Naive thymus-derived CD8-positive, alpha-beta T cell (primary cell): ENCODE data around the gene MSX2. TPM values are rescaled to one million over a fixed set of nuclear protein-coding genes. Genes with fewer than 3 reads are reported as not detected.

ENCODE experiments used
- ATAC-seq, 2 donors: fragments of 150-1000 bp; cut with Tn5 transposase in 1 of 2; sonication (Bioruptor Pico), chemical (Tn5 transposase) in 1 of 2; 1 replicate in 1 of 2; 2 replicates in 1 of 2; pipeline ENCODE4 v1.10.0; 2021; ENCODE audit warnings: mild to moderate bottlenecking in 2 of 2, moderate library complexity in 2 of 2
- POLR2A ChIA-PET: fragments of 350-600 bp; sonication (Branson Sonifier 250); formaldehyde crosslinking; loops from one replicate; lab custom pipeline; 2021; ENCODE audit warnings: antibody characterized with exemption; lab: Charles Lee
- DNase-seq, 10 donors: peaks; one replicate each; pipeline versions ENCODE4 v3.0.0 to v3.0.0-alpha.2; 2020 to 2022
- H3K27ac Mint-ChIP-seq, 10 donors: one replicate each; pipeline ENCODE4 v1.8.0; 2020 to 2022; ENCODE audit warnings: mild to moderate bottlenecking in 10 of 10, mixed read lengths in 10 of 10, moderate library complexity in 4 of 10, inconsistent platforms in 1 of 10
- H3K27me3 Mint-ChIP-seq, 5 donors: one replicate each; pipeline ENCODE4 v1.8.0; 2021 to 2022; ENCODE audit warnings: mixed read lengths in 5 of 5
- H3K36me3 Mint-ChIP-seq, 3 donors: one replicate each; pipeline ENCODE4 v1.8.0; 2020 to 2022; ENCODE audit warnings: mixed read lengths in 3 of 3, mild to moderate bottlenecking in 2 of 3, inconsistent platforms in 1 of 3
- H3K4me1 Mint-ChIP-seq, 4 donors: one replicate each; pipeline ENCODE4 v1.8.0; 2021 to 2022; ENCODE audit warnings: mixed read lengths in 4 of 4
- H3K4me3 Mint-ChIP-seq, 10 donors: one replicate each; pipeline ENCODE4 v1.8.0; 2020 to 2022; ENCODE audit warnings: mild to moderate bottlenecking in 10 of 10, mixed read lengths in 10 of 10, moderate library complexity in 6 of 10, inconsistent platforms in 1 of 10
- H3K9me3 Mint-ChIP-seq, 9 donors: one replicate each; pipeline ENCODE4 v1.8.0; 2020 to 2022; ENCODE audit warnings: mixed read lengths in 9 of 9, mild to moderate bottlenecking in 3 of 9, inconsistent platforms in 1 of 9, moderate library complexity in 1 of 9
- polyA plus RNA-seq, 3 donors: library from polyadenylated mRNA; unstranded; fragments of 300-500 nt; fragmentation: Illumina TruSeq; gene quantifications; one replicate each; pipeline ENCODE4 v1.2.3, GENCODE V29; 2021
- total RNA-seq, 8 experiments: library from RNA in 2 of 8; stranded (reverse) in 2 of 8; gene quantifications; one replicate each; pipeline ENCODE4 v1.2.3 and lab custom pipeline; 2021 to 2026

The MSX2 gene
- total and polyA plus RNA-seq, 5 experiments from 2014 or later, result not detected

- POLR2A ChIA-PET, result no interaction called here
- H3K4me3 Mint-ChIP-seq, result no peak overlapping the region
- peaks cover 26 to 81% (median 44%) of the 10 kb centered on the region in 5 donors for H3K27me3 Mint-ChIP-seq
- no peak for ATAC-seq
- H3K4me1 Mint-ChIP-seq, result peaks cover 5 to 17% (median 9%) of the 10 kb centered on the region in 4 donors
- H3K36me3 Mint-ChIP-seq, result peaks cover 0 to 5% (median 0%) of the 10 kb centered on the region in 3 donors
- no peak overlapping the region for H3K27ac Mint-ChIP-seq
- DNase-seq, result no peak
- peaks cover 0 to 10% (median 0%) of the 10 kb centered on the region in 9 donors for H3K9me3 Mint-ChIP-seq
Measured at GRCh38 chr5:174694611-174695010, 29.8 kb upstream of the MSX2 start.

DNA sequence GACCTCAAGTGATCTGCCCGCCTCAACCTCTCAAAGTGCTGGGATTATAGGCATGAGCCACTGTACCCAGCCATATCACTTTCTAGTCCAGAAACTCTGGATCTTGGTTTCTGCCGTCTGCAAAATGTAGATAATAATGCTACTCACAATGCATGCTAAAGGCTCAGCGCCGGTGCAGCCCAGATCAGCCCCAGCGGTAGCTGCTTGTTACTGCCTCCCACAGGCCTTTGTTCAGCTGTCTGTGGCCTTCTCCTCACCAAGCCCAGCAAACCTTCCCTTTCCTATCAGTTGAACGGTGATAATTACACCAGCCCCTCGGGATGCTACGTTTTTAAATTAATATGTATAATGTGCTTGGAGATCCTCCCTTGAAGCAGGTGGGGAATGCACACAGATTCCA lies 26.2 kb upstream of the MSX2 start:
- POLR2A ChIA-PET, result no interaction called here
- no peak overlapping the region for H3K27ac Mint-ChIP-seq

GRCh38 chr5:174699131-174699530 lies 25.3 kb upstream of the MSX2 start:
- POLR2A ChIA-PET, result no interaction called here
- Mint-ChIP-seq H3K27ac (no peak overlapping the region), H3K4me3 (no peak overlapping the region)

More for the DNA sequence above, 26.2 kb upstream of the MSX2 start:
- peaks cover 0 to 4% (median under 1%) of the 10 kb centered on the region in 4 donors for H3K4me1 Mint-ChIP-seq
- H3K9me3 Mint-ChIP-seq, result peaks cover 0 to 11% (median 0%) of the 10 kb centered on the region in 9 donors
- DNase-seq, result no peak
- ATAC-seq, result no peak
- peaks cover 0 to 5% (median 0%) of the 10 kb centered on the region in 3 donors for H3K36me3 Mint-ChIP-seq
- H3K4me3 Mint-ChIP-seq, result no peak overlapping the region
- H3K27me3 Mint-ChIP-seq, result peaks cover 11 to 70% (median 33%) of the 10 kb centered on the region in 5 donors

DNA sequence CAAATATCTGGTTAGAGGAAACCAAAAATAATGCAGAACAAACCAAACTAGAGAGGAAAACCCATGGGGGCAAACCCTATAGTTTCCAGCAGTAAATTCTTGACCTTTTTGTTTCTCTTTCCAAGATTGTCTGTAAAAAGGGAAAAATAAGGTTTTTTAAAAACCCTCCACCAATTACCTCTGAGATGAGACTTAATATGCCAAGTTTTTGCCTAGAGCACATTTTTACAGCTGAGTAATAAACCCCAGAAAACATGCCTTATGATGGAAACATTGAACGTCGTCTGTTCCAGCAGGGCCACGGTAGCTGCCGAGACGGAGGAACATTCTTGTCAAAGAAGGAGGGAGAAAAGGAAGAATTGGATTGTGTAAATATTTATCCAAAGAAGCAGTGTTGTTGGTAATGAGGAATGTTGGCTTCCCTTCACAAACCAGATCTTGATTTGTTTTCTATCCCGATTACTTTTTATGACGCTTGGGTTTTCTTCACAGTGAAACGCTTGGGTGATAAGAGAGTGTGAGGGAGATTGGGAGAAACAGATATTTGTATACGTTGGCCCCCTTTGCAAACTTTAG lies 17.3 kb upstream of the MSX2 start:
- Mint-ChIP-seq H3K4me1 (no peaks in the 10 kb centered on the region), H3K36me3 (no peaks in the 10 kb centered on the region), H3K9me3 (peaks cover 0 to 4% (median 0%) of the 10 kb centered on the region in 9 donors), H3K27ac (no peak overlapping the region), H3K27me3 (peaks cover 7 to 20% (median 15%) of the 10 kb centered on the region in 5 donors), H3K4me3 (no peak overlapping the region)
- POLR2A ChIA-PET, result no interaction called here
- no peak for DNase-seq
- no peak for ATAC-seq

More at GRCh38 chr5:174699131-174699530, 25.3 kb upstream of the MSX2 start:
- Mint-ChIP-seq H3K27me3 (peaks cover 6 to 60% (median 27%) of the 10 kb centered on the region in 5 donors), H3K36me3 (no peaks in the 10 kb centered on the region), H3K4me1 (no peaks in the 10 kb centered on the region), H3K9me3 (peaks cover 0 to 11% (median 0%) of the 10 kb centered on the region in 9 donors)
- DNase-seq (no peak), ATAC-seq (no peak)

DNA sequence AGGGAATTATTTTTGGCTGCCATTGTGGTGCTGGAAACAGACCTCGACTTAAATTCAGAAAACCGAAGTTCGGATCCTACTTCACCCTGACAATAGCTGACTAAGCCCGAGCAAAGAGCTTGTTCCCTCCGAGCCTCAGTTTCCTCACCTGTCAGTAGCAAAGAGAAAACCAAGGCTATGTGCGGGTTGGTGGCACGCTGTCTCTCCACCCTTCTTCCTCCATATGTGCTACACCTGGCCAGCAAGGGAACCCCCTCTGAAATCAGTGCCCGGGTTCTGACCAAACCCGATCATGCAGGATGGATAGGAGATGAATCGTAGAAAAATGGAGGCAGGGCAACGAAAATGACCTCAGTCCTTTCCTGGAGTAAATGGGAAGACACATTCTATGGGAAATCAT lies 16.7 kb upstream of the MSX2 start:
- Mint-ChIP-seq H3K4me3 (no peak overlapping the region), H3K4me1 (no peaks in the 10 kb centered on the region), H3K27ac (no peak overlapping the region), H3K36me3 (no peaks in the 10 kb centered on the region), H3K27me3 (peaks cover 7 to 20% (median 19%) of the 10 kb centered on the region in 5 donors), H3K9me3 (peaks cover 0 to 4% (median 0%) of the 10 kb centered on the region in 9 donors)
- ATAC-seq (no peak), DNase-seq (no peak)
- POLR2A ChIA-PET, result no interaction called here

DNA sequence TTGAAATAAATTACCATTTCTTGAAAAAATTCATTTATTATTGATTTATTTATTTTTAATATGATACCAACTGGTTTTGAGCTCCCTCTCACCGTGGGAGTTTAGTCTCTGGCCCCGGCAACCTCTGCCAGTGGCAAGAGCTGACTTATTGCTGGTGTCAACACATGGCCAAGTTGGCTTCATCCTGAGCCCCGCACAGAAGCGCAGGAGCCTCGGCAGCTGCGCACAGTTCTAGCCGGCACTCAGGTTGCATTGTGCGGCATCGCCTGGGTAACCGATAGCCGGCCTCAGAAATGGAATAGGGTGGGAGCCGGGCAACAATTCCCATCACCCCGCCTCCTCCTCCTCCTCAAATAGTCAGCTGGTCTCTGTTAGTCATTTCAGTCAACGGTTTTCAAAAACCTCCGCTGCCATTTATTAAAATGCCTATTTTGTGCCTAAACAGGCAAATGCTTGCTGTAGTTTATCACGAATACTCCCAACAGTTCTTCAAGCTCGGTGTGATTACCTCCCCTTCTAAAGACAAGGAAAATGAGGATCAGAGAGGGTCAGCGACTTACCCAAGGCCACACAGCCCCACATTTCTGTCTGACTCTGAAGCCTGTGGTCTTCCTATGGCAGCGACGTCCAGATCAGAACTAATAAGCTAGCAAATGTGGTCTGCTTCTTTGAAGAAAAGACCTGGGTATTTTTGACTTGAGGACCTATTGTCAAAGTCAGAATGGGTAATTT lies 15.7 kb upstream of the MSX2 start:
- ATAC-seq (no peak), DNase-seq (no peak)
- no peak overlapping the region for H3K27ac Mint-ChIP-seq
- no peak overlapping the region for H3K4me3 Mint-ChIP-seq
- H3K27me3 Mint-ChIP-seq, result peaks cover 8 to 26% (median 18%) of the 10 kb centered on the region in 5 donors
- H3K4me1 Mint-ChIP-seq, result no peaks in the 10 kb centered on the region
- POLR2A ChIA-PET, result no interaction called here
- H3K36me3 Mint-ChIP-seq, result no peaks in the 10 kb centered on the region
- peaks cover 0 to 5% (median 0%) of the 10 kb centered on the region in 9 donors for H3K9me3 Mint-ChIP-seq

DNA sequence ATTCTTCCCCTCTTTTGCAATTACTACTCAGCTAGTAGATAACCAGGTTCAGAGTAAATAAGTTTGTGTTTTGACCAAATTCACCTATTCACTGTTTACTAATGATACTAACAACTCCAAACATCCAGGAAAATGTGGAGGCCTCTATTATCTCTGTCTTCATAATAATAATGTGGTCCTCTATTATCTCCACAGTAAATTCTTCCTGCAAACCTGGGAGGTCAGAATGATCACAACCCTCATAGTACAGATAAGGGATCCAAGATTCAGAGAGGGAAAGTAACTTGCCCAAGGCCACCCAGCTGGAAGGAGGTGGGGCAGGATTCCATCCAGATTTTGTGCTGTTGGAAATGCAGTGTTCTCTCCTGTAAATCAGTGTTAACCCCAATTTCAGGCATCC lies 9.6 kb upstream of the MSX2 start:
- Mint-ChIP-seq H3K4me1 (peaks cover 0 to 1% (median 0%) of the 10 kb centered on the region in 4 donors), H3K27me3 (peaks cover 15 to 56% (median 45%) of the 10 kb centered on the region in 5 donors), H3K36me3 (no peaks in the 10 kb centered on the region), H3K4me3 (no peak overlapping the region), H3K9me3 (peaks cover 0 to 4% (median 0%) of the 10 kb centered on the region in 9 donors), H3K27ac (no peak overlapping the region)
- ATAC-seq, result no peak
- POLR2A ChIA-PET, result no interaction called here
- DNase-seq, result no peak

DNA sequence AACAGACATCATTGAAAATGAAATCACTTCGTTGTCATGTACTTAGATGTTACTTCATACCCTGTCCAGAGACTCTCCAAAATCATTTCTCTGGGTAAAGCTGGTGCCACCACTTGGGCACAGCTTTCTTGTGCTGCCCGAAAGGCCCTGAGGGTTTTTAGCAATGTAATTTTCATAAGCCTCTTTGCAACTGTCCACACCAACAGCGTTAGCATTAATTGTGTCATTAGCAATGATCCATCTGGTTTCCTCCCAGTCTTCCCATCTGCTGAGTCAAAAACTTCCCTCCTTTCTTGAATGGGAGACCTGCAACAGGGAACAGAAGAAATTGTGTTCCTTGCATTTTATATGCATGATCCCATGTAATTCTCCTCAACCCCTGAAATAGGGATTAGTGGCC lies 8.6 kb upstream of the MSX2 start:
- ATAC-seq (no peak), DNase-seq (no peak)
- peaks cover 0 to 6% (median 0%) of the 10 kb centered on the region in 9 donors for H3K9me3 Mint-ChIP-seq
- POLR2A ChIA-PET, result no interaction called here
- H3K4me1 Mint-ChIP-seq, result peaks cover 2 to 8% (median 4%) of the 10 kb centered on the region in 4 donors
- no peaks in the 10 kb centered on the region for H3K36me3 Mint-ChIP-seq
- no peak overlapping the region for H3K4me3 Mint-ChIP-seq
- H3K27ac Mint-ChIP-seq, result no peak overlapping the region
- peaks cover 20 to 63% (median 54%) of the 10 kb centered on the region in 5 donors for H3K27me3 Mint-ChIP-seq

- Mint-ChIP-seq H3K9me3 (peaks cover 0 to 8% (median 0%) of the 10 kb centered on the region in 9 donors), H3K27me3 (peaks cover 31 to 75% (median 64%) of the 10 kb centered on the region in 5 donors), H3K4me3 (no peak overlapping the region), H3K36me3 (no peaks in the 10 kb centered on the region), H3K27ac (no peak overlapping the region), H3K4me1 (peaks cover 2 to 15% (median 4%) of the 10 kb centered on the region in 4 donors)
- DNase-seq, result no peak
- ATAC-seq, result no peak
- POLR2A ChIA-PET, result no interaction called here
Measured at GRCh38 chr5:174717826-174718455, 6.4 kb upstream of the MSX2 start.

DNA sequence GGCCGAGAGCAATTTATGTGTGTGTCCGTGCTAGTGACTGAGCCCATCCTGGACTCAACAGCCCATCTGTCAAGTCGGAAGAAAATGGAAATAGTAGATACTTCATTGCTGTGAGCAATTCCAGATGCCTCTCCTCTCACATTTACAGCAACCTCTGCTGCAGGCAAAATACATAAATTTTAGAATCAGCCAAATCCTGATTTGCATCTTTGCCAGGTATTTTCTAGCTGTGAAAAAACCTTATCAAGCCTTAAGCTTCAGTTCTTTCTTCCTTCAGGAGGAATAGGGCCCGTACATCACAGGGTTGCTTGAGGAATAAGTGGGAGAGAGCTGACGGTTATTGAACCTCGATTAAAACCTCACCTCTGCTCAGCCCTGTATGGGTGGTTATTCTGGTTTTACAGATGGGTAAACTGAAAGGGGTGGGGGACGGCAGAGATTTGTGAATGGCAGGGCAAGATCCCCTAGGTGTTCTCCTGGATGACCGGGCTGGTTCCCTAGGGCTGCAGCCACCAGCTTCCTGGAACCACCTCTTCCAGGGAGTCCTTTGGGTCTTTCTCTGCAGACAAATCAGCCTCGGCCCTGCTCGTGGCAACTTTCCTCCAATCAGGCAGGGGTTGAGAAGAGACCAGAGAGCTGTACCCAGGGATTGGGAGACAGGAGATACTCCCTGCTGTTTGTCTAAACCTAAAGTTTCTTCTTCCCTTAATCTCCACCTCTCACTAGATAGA lies 5.3 kb upstream of the MSX2 start:
- peaks cover 0 to 6% (median 3%) of the 10 kb centered on the region in 3 donors for H3K36me3 Mint-ChIP-seq
- DNase-seq, result no peak
- peaks cover 0 to 12% (median 0%) of the 10 kb centered on the region in 9 donors for H3K9me3 Mint-ChIP-seq
- peaks cover 4 to 21% (median 11%) of the 10 kb centered on the region in 4 donors for H3K4me1 Mint-ChIP-seq
- no peak overlapping the region for H3K27ac Mint-ChIP-seq
- H3K4me3 Mint-ChIP-seq, result no peak overlapping the region
- no peak for ATAC-seq
- POLR2A ChIA-PET, result no interaction called here
- H3K27me3 Mint-ChIP-seq, result peaks cover 35 to 81% (median 71%) of the 10 kb centered on the region in 5 donors

GRCh38 chr5:174719793-174720611 lies 4.4 kb upstream of the MSX2 start:
- H3K9me3 Mint-ChIP-seq, result peaks cover 0 to 13% (median 0%) of the 10 kb centered on the region in 9 donors
- DNase-seq (no peak), ATAC-seq (no peak)
- peak overlapping the region in 1 of 10 donors; percentile 54 for H3K27ac Mint-ChIP-seq
- POLR2A ChIA-PET, result no interaction called here
- peaks cover 0 to 8% (median 4%) of the 10 kb centered on the region in 3 donors for H3K36me3 Mint-ChIP-seq
- peaks cover 37 to 83% (median 70%) of the 10 kb centered on the region in 5 donors for H3K27me3 Mint-ChIP-seq
- peaks cover 4 to 24% (median 13%) of the 10 kb centered on the region in 4 donors for H3K4me1 Mint-ChIP-seq
- H3K4me3 Mint-ChIP-seq, result peak overlapping the region in 2 of 10 donors; percentile 9 to 29
